Upper lobe of right lung (tissue), 1 donor: ENCODE results near the gene EMP3. TPM values are rescaled to one million over a fixed set of nuclear protein-coding genes. Genes with fewer than 3 reads are reported as not detected.

Source experiments
- ATAC-seq: fragments of 200-7000 bp; cut with Tn5 transposase; one replicate; pipeline ENCODE4 v1.9.1; 2020; ENCODE audit warnings: mild to moderate bottlenecking, moderate library complexity
- DNase-seq: peaks from one replicate; pipeline ENCODE4 v3.0.0-alpha.2; 2020
- H3K27ac ChIP-seq: fragments of 200-600 bp; one replicate; pipeline ENCODE4 v1.8.0; 2022
- H3K27me3 ChIP-seq: fragments of 200-600 bp; one replicate; pipeline ENCODE4 v1.8.0; 2022; ENCODE audit warnings: mild to moderate bottlenecking
- H3K36me3 ChIP-seq: fragments of 200-600 bp; one replicate; pipeline ENCODE4 v1.8.0; 2022
- H3K4me1 ChIP-seq: fragments of 200-600 bp; one replicate; pipeline ENCODE4 v1.8.0; 2022
- H3K4me3 ChIP-seq: fragments of 200-600 bp; one replicate; pipeline ENCODE4 v1.8.0; 2022; ENCODE audit warnings: mild to moderate bottlenecking
- H3K9me3 ChIP-seq: fragments of 200-600 bp; one replicate; pipeline ENCODE4 v1.8.0; 2022
- CTCF ChIP-seq: fragments of 200-600 bp; IDR thresholded peaks from one replicate; pipeline ENCODE4 v1.8.0; 2022; ENCODE audit warnings: antibody characterized with exemption
- intact Hi-C: fragments of 100-400 bp; cut with DNase I; formaldehyde crosslinking; loops from one replicate; pipeline ENCODE4 v1.11.0; 2022
- total RNA-seq: library from RNA; stranded (reverse); fragmentation: NEBNext Ultra II Directional; extraction: Animal tissue kit (Norgen Biotek cat#: 25700); gene quantifications from one replicate; pipeline ENCODE4 v1.2.1, GENCODE V29; 2021
- donor health status: DM: no; HTN: yes; CAD: no; lungs with severe emphysema.

Gene EMP3
- total RNA-seq, 1 donor from 2014 or later: 87.8 TPM

GRCh38 chr19:48338802-48339503, 13.6 kb downstream of the EMP3 start:
- no peaks in the 10 kb centered on the region for H3K9me3 ChIP-seq
- H3K36me3 ChIP-seq: no peaks in the 10 kb centered on the region
- H3K4me3 ChIP-seq: no peak overlapping the region
- DNase-seq: no peak
- H3K27ac ChIP-seq: no peak overlapping the region
- ATAC-seq: no peak
- peaks cover 2% of the 10 kb centered on the region for H3K4me1 ChIP-seq
- intact Hi-C loops: no loop called here
- H3K27me3 ChIP-seq: no peaks in the 10 kb centered on the region
- no peak for TF ChIP-seq CTCF

GRCh38 chr19:48340995-48341394, 15.6 kb downstream of the EMP3 start:
- TF ChIP-seq CTCF: no peak
- Histone ChIP-seq H3K4me1 (no peaks in the 10 kb centered on the region), H3K36me3 (no peaks in the 10 kb centered on the region), H3K27me3 (no peaks in the 10 kb centered on the region), H3K9me3 (no peaks in the 10 kb centered on the region), H3K27ac (no peak overlapping the region), H3K4me3 (no peak overlapping the region)
- DNase-seq (no peak), ATAC-seq (no peak)
- intact Hi-C loops: no loop called here

DNA sequence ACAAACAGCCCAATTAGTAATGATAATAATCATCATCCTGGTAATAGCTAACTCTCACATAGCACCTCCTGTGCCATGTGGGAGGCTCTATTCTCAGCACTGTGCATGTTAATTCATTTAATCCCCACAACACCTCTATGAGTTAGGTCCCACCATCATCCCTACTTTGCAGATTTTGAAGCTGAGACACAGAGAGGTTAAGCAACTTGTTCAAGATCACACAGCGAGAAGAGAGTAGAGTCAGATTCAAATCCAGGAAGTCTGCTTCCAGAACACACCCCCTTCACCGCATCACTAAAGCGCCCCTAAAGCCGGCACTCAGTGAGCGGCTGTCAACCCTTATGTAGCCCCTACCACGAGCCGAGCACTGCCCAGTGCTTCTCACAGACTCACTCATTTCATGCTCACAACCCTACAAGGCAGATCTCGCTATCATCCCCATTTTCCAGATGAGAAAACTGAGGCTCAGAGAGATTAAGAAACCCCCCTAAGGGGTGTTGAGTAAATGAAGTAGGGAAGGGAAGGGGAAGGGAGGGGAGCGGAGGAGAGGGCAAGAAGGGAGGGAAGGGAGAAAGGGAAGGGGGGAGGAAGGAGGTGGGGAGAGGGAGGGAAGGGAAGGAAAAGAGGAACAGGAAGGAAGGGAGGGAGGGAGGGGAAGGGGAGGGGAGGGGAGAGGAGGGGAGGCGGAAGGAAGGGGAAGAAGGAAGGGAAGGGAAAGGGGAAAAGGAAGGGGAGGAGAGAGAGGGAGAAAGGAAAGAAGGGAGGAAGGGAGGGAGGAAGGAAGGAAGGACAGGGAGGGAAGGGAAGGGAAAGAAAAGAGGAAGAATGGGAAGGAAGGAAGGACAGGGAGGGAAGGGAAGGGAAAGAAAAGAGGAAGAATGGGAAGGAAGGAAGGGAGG, 16.4 kb downstream of the EMP3 start:
- no peak overlapping the region for H3K4me3 ChIP-seq
- H3K9me3 ChIP-seq: no peaks in the 10 kb centered on the region
- no peak for ATAC-seq
- intact Hi-C loops: no loop called here
- H3K36me3 ChIP-seq: no peaks in the 10 kb centered on the region
- no peak for TF ChIP-seq CTCF
- H3K4me1 ChIP-seq: no peaks in the 10 kb centered on the region
- H3K27ac ChIP-seq: no peak overlapping the region
- no peak for DNase-seq
- H3K27me3 ChIP-seq: no peaks in the 10 kb centered on the region

DNA sequence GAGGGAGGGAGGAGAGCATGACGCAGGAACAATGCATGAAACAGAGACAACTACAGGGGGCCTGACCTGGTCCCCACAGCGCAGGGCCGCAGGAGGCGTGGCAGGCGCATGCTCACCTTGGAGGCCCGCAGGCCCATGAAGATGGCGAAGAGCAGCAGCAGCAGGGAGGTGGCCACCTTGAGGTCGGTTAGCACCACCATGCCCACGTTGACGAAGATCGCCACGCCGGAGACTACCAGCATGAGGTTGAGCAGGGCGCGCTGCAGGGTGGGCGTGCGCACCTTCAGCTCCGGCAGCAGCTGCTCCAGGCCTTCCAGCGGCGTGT, 17.0 kb downstream of the EMP3 start:
- Histone ChIP-seq H3K4me3 (no peak overlapping the region), H3K27ac (no peak overlapping the region), H3K9me3 (no peaks in the 10 kb centered on the region), H3K27me3 (no peaks in the 10 kb centered on the region), H3K4me1 (no peaks in the 10 kb centered on the region), H3K36me3 (no peaks in the 10 kb centered on the region)
- TF ChIP-seq CTCF: no peak
- no peak for DNase-seq
- intact Hi-C loops: no loop called here
- ATAC-seq: no peak

GRCh38 chr19:48342841-48343540, 17.6 kb downstream of the EMP3 start:
- no peaks in the 10 kb centered on the region for H3K36me3 ChIP-seq
- ATAC-seq (no peak), DNase-seq (no peak)
- H3K27me3 ChIP-seq: no peaks in the 10 kb centered on the region
- no peak overlapping the region for H3K4me3 ChIP-seq
- TF ChIP-seq CTCF: no peak
- no peak overlapping the region for H3K27ac ChIP-seq
- intact Hi-C loops: no loop called here
- no peaks in the 10 kb centered on the region for H3K4me1 ChIP-seq
- no peaks in the 10 kb centered on the region for H3K9me3 ChIP-seq
